SU-DHL-6 (cell line): Measurements from ENCODE around the gene CPEB3.

ENCODE experiments used
- CTCF ChIP-seq: fragments of 200-600 bp; sonication (generic); IDR thresholded peaks from one replicate; pipeline ENCODE4 v1.5.1; 2017; ENCODE audit warnings: antibody characterized with exemption, mild to moderate bottlenecking, low read length, moderate library complexity; ENCODE audit not compliant: insufficient read depth, poor library complexity, severe bottlenecking
- EZH2phosphoT487 ChIP-seq: fragments of 200-600 bp; sonication (generic), shearing (Covaris generic); conservative IDR thresholded peaks from 2 replicates; pipeline ENCODE4 v1.6.1; 2018; ENCODE audit warnings: mild to moderate bottlenecking, antibody characterized with exemption, low read length, moderate library complexity, mixed read lengths

- no peak for TF ChIP-seq CTCF
- no peak for TF ChIP-seq EZH2phosphoT487
Measured at GRCh38 chr10:92027141-92027540, 263.7 kb downstream of the CPEB3 start.
